AG08396 (cell line): ENCODE results near the gene TCTN1.
"Not testable (repeated sequence)": the region's sequence is repeated elsewhere in the genome, so short reads cannot be mapped to it uniquely, and the experiment has no call there.

ENCODE experiments used
- DNase-seq: peaks from one replicate; pipeline ENCODE4 v3.0.0; 2012; ENCODE audit warnings: low spot score, mixed read lengths

The TCTN1 gene

DNA sequence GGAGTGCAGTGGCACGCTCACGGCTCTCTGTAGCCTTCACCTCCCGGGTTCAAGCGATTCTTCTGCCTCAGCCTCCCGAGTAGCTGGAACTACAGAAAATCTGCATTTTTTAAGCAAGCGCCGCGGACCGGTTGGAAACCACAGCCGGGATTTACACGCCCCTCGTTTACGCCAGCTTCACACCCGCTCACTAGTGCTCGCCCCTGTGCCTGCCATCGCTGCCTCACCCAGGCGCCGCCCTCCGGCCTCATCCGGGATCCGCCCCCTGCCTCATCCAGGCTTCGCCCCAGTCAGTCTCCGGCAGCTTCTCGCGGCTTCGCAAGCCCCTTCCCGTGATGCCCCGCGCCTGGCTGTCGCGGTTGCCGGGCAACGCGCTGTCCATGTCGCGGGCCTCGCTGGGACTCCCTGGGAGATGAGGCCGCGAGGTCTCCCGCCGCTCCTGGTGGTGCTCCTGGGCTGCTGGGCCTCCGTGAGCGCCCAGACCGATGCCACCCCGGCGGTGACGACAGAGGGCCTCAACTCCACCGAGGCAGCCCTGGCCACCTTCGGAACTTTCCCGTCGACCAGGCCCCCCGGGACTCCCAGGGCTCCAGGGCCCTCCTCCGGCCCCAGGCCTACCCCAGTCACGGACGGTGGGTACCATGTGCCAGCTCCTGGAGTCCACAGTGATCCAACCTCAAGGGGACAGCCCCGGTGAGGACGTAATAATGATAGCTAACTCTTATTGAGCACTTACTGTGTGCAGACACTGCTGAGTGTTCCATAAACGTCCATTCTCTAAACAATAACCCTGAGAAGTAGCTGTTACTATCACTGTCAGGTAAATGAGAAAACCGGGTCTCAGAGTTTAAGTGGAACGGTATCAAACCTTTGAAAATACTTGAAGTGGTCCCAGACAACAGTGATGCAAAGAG is at the start of gene TCTN1:
Gene TCTN1 (plus strand): TSS at position 359 of the 914 bp plus-strand sequence. CDS start 54 bp downstream, at position 413.
- DNase-seq: peak; percentile 99

DNA sequence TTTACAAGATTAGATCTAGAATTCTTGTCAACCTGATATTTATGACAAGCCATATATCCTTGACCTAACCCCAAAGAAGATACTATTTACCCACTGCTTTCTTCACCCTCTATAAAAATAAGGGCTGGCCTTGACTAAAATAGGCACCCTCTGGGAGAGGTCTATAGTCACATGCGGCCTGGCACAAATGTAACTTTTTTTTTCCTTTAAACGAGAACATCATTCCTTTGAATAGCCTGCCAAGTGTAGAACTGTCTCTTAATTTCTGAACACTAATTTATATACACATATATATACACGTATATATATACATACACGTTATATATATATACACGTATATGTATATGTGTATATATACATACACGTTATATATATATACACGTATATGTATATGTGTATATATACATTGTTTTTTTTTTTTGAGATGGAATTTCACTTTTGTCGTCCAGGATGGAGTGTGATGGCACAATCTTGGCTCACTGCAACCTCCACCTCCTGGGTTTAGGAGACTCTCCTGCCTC is 49.4 kb upstream of the TCTN1 start:
- DNase-seq: no peak

- no peak for DNase-seq
Observed at GRCh38 chr12:110565894-110566871, 47.7 kb upstream of the TCTN1 start.

DNA sequence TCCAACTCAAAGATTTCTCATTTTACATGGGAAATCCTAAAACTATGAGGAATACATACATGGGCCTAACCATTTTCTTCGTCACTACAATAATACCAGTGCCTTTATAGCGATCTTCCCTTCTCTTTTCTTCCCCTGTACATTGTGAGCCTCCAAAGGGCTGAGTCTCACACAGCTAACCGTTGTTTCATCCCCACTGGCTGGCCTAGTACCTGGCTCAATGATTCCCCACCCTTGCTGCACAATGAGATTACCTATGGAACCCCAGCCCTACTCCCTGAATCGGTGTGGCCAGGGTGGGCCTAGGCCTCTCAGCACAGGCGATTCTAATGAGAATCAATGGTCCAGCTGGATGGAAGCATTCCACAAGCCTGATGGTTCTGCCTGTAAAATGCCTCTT is 46.9 kb upstream of the TCTN1 start:
- no peak for DNase-seq

DNA sequence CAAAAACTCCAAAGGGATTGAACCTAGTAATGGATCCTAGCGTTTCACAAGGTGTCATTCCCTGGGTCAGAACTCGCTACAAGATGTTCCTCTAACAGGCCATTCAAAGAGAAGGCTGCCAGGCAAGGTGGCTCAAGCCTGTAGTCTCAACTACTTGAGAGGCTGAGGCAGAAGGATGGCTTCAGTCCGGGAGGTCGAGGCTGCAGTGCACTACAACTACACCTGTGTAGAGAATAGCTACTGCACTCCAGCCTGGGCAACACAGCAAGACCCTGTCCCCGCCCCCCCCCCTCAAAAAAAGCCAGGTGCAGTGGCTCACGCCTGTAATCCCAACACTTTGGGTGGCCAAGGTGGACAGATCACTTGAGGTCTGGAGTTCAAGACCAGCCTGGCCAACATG is 45.2 kb upstream of the TCTN1 start:
- DNase-seq: no peak

GRCh38 chr12:110569838-110570237 is 44.1 kb upstream of the TCTN1 start:
- DNase-seq: not testable (repeated sequence)

DNA sequence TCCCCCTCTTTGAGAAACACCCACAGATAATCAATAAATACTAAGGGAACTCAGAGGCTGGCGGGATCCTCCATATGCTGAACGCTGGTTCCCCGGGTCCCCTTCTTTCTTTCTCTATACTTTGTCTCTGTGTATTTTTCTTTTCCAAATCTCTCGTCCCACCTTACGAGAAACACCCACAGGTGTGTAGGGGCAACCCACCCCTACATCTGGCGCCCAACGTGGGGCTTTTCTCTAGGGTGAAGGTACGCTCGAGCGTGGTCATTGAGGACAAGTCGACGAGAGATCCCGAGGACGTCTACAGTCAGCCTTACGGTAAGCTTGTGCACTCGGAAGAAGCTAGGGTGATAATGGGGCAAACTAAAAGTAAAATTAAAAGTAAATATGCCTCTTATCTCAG is 43.1 kb upstream of the TCTN1 start:
- not testable (repeated sequence) for DNase-seq

GRCh38 chr12:110574044-110574443 is 39.9 kb upstream of the TCTN1 start:
- no peak for DNase-seq

- DNase-seq: not testable (repeated sequence)
Observed at GRCh38 chr12:110574717-110575230, 39.2 kb upstream of the TCTN1 start.

DNA sequence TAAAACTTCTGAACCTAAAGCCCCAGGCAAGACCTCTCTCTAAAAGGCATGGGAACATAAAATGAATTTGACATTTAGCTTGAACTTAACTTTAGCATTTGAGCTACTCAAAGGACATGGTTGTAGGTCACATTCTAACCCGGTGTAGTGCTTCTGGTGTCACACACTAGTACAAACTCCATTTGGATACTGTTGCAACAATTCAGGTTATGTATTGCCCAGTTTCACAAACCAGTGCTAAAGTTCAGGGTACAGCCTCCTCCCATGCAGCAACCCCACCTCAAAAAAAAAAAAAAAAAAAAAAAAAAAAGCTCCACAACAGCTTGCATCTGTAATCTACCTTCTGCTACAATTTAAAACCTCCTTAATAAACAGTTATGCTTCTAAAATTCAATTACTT is 38.6 kb upstream of the TCTN1 start:
- no peak for DNase-seq

GRCh38 chr12:110576504-110576903 is 37.4 kb upstream of the TCTN1 start:
- DNase-seq: no peak

DNA sequence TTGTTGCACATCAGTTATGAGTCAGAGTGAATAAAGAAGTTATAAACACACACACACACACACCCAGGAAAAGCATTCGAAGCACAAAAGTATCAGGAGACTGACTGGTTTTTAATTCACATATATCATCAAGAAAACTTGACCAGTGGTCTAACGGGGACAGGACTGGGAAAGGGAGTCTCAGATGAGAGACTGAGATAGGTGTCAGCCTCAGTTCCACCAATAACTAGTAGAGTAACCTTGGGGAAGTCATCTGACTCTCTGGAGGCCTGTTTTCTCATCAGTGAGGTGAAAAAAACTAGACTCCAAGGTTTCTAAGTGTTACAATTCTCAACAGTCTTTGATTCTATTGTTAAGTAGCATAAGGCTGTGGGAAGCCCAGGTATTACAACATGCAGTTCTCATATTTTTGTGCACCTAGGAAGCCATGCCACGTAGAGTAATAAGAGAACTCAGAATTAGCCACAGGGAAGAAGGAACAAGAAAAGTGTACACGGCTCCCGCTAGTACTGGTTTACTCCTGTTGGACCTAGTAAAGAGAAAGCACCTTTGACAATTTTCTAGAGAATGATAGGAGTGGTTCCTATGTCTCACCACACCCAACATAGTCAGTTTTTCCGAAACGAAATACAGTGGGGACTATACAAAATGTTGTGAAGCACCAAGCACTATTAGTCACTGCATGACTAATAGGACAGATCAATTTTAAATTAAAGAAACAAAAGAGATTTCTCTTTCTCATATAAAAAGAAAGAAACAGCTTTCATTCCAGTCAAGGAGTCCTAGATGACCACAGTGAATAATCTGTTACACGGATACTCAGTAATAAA is 35.9 kb upstream of the TCTN1 start:
- peak; percentile 64 for DNase-seq

DNA sequence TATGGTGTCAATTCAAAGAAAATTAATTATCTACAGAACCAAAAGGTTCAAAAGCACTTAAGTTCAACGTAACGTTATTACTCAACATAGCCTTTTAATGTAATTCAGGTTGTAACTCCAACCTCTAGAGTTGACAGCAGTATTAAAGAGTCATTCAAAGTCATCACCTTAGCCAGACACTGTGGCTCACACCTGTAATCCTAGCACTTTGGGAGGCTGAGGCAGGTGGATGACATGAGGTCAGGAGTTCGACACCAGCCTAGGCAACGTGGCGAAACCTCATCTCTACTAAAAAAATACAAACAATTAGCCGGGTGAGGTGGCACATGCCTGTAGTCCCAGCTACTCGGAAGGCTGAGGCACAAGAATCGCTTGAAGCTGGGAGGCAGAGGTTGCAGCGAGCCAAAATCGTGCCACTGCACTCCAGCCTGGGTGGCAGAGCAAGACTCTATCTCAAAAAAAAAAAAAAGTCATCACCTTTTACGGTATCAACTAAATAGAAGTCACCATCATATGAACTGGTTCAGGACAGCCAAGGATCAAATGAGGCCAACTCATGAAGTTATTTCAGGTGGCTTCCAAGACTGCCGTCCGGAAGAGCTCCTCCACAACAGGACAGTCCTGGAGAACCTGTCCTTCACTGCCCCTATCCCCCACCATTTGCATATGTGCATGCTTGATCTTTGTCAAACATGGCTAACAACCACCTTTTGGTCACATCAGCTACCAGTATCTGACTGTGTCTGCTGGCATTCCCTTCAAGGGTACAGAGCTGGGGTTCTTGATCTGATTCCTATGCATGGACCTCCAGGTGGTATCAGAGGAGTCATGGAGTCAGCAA is 35.0 kb upstream of the TCTN1 start:
- DNase-seq: no peak

DNA sequence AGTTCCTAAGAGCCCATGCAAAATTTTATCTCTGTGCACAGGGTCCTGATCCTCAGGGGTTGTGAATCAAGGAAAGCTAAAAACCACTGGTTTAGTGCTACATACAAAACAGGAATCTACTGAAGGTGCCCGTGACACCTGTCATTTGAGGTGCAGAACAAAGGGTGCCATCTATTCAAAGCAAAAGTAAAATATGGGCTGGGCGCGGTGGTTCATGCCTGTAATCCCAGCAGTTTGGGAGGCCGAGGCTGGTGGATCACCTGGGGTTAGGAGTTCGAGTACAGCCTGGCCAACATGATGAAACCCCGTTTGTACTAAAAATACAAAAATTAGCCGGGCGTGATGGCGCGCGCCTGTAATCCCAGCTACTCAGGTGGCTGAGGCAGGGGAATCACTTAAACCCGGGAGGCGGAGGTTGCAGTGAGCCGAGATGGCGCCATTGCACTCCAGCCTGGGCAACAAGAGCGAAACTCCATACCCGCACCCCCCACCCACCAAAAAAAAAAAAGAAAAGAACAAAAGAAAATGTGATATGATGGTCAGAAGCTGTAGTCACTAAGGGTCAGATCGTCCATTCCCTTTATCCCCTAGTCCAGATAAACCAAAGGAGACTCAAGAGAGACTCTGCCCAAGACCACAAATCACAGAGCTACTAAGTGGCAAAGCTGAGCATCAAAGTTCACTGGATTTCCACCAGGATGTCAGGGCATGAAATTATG is 34.2 kb upstream of the TCTN1 start:
- DNase-seq: no peak

DNA sequence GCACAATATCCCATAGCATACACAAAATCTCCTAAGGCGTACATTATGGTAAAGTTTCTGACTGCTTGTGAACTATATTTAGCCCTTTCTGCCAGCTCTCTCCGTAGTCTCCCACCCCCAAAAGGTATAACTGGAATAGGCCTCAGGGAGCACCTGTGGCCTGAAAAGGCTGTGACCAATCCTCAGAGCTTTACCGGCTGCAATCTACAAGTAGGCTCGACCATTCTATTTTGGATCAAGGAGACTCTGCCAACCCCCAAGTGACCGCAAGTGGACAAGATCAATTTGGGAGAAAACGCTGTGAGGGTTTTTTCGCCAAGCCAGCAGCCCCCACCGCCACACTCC is 32.0 kb upstream of the TCTN1 start:
- no peak for DNase-seq

DNA sequence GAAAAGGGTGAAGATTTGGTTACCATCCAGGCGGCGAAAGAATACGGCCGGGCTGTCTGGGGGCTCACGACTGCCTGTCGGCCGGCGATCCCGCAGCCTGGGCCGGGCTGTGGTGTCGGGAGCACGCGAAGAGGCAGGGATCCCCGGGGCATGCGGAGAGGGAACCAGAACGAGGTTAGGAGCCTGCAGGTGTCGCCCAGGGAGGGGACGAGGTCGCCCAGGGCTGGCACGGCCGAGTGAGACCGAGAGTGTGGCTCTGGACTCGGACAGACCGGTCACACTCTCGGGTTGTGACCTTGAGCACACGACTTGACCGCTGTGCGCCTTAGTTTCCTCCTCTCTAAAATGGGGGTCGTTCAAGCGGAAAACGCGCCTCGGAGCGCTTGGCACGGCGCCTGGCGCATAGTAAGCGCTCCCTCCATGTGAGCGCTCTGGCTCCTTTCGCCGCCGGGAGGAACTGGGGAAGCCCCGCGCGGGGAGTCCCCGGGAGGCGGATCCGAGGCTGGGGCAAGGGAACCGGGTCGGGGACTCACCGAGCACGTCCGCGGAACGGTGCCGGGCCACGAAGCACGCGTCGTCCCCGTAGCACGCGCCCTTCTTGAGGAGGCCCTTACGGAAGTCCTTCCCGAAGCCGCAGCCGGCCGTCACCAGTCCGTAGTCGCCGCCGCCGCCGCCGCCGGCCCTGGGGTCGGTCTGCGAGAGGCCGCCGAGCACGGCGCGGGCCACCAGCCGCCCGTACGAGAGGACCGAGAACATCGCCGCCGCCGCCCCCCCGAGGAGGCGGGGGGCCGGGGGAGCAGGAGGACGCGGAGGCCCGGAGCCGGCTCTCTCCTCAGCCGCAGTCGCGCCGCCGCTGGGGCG is 31.4 kb upstream of the TCTN1 start:
- peak; percentile 56 for DNase-seq

DNA sequence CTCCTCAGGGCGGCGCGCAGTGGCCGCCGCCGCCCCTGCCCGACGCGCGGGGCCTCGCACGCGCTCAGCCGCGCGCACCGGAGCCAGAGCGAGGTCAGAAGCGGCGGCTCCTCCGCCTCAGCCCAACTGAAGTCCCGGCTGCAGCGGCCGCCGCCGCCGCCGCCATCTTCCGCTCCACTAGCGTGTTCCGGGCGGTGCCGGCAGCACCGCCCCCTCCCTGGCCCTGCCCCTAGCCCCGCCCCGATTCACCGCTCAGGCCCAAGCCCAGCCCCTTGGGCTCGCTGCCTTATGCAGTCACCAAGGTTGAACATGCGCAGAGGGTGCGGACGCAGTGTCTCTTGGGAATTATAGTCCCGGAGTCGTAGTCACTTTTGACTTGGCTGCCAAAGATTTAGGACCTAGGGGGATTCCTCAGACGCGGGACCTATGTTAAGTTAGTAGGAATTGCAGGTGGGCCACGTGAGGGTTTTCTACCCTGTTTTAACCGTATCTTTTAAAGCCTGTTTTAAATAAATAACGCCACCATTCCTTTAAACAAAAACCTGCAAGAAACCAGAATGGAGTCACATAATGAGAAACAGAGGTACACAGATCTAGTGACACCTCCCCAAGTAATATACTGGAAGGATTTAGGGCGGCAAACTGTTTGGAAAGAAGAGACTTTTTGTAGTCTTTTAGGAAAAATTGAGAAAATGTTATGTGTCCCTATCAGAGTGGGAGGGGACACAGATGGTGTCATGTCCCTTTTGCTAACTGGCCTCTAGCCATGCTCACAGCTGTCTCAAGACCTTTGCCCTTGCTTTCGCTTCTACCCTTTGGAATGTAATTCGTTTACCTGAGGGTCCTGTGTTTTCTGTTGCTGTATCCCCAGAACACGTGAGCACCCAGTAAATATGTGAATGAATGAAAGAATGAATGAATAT is 30.5 kb upstream of the TCTN1 start, which contains the start of gene PPTC7:
Gene PPTC7 (minus strand): TSS at position 182 of the 923 bp plus-strand sequence. CDS start 287 bp downstream, outside the sequence.
- peak; percentile 95 for DNase-seq
